IPS-NIHi7 (cell line): ENCODE data around the gene ASL.
"Not testable (repeated sequence)": the region's sequence is repeated elsewhere in the genome, so short reads cannot be mapped to it uniquely, and the experiment has no call there.

ENCODE experiments used
- DNase-seq: peaks from one replicate; pipeline ENCODE4 v3.0.0; 2012; ENCODE audit warnings: mixed read lengths; ENCODE audit errors: extremely low spot score

The ASL gene

GRCh38 chr7:66075590-66076461 is at the start of gene ASL:
Gene ASL, plus strand, starts transcription at chr7:66075819. Its CDS starts 263 bp downstream, at chr7:66076082.
- peak; percentile 100 for DNase-seq

DNA sequence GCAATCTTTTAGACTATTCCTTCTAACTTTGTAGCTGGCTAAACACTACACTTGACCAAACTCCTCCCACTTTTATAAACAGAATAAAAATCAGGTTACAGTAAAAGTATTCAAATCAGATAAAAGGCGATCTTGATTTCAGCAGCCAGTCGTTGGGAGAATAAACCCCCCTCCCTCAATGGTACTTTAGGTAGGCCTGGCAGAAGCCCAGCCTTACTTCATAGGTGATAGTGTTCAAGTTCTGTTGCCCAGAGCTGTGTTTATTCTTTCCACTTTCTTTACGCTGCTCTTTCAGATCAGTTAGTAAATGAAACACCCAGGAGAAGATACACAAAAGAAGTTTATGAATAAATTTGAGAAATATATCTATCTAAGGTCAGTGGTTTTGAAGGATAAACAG is 47.3 kb upstream of the ASL start:
- DNase-seq, result not testable (repeated sequence)

GRCh38 chr7:66033471-66034385 is 41.9 kb upstream of the ASL start:
- DNase-seq, result no peak

GRCh38 chr7:66034436-66035010 is 41.1 kb upstream of the ASL start:
- not testable (repeated sequence) for DNase-seq

DNA sequence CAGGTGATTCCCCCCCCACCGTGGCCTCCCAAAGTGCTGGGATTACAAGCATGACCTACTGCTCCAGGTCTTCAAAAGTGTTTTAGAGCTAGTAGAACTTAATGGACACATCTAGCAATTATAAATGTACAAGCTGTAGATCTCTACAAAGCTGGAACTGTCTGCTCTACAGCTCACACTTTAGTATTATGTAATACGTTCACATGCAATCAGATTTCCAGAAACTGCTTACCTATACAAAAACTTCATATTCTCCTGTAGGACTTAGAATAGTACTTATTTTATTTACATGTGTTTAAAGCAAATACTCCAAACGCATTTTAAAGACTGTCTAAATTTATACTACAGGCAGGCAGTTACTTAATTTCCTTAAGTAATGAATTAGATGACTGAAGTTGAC is 39.2 kb upstream of the ASL start:
- no peak for DNase-seq

- DNase-seq, result no peak
These were observed 38.8 kb upstream of the ASL start for GRCh38 chr7:66036788-66037187.

DNA sequence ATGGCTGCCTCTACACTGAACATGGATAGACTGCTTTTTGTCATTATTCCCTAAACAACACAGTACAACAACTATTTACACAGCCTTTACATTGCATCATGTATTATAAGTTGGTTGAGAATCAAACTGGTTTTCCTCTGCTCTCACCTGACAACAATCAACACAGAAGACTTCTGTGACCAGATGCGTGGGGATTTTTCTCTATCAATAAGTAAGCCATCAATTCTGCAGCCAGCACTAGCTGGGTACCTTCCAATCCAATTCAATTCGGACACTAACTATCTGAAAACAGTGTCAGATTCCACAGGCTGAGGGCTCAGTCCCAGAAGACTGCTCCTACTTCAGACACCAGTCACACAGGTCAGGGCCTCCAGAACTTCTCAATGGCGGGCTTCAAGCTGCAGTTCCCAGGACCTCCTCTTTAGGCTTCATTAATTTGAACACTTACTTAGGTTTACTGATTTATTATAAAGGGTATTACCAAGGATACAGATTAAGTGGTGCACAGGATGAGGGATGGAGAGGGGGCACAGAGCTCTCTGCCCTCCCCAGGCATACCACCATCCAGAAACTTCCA is 36.4 kb upstream of the ASL start:
- DNase-seq, result no peak

DNA sequence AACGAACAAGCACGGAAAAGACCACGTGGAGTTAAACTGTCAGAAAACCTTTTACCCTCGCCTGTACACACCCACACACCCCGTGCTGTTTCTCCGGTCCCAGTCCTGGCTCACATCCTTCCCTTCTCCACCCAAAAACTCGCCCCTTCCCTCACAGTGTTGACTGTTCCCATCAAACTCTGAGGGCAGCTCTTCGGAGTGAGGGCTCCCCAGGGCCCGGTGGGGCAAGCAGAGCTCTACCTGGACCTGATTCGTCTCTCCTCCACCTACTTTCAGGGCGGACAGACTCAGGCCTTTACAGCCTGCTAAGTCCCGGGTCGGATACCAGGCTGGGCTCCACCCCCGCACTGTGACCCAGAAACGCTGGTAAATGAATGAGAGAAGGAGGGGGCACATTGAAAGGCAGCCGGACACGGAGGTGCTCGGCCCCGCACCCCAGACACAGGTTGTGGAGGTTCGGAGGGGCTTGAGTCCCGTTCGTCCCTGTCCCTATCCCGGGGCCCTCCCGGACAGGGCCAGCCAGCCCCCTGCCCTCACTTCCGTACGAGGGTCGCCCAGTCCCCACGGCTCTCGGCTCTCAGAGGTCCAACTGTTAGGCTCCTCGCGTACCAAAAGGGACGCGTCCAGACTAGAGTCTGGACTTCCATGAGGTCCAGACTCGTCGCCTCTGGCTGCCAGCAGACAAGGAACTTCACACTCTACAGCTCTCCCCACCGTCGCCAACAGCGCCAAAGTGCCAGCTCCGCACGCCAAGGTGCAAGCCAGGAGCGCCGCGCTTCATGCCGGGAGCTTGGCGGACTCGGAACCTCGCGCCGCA is 31.7 kb upstream of the ASL start:
- DNase-seq, result peak; percentile 44

DNA sequence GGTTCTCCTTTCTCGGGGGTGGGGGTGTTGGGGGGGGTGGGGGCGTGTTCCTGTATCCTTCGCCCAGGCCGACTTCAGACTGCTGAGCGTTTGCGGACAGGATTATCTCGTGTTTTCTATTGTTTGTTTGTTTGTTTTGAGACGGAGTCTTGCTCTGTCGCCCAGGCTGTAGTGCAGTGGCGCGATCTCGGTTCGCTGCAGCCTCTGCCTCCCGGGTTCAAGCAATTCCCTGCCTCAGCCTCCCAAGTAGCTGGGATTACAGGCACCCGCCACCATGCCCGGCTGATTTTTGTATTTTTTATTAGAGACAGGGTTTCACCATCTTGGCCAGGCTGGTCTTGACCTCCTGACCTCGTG is 31.1 kb upstream of the ASL start:
- DNase-seq, result not testable (repeated sequence)

DNA sequence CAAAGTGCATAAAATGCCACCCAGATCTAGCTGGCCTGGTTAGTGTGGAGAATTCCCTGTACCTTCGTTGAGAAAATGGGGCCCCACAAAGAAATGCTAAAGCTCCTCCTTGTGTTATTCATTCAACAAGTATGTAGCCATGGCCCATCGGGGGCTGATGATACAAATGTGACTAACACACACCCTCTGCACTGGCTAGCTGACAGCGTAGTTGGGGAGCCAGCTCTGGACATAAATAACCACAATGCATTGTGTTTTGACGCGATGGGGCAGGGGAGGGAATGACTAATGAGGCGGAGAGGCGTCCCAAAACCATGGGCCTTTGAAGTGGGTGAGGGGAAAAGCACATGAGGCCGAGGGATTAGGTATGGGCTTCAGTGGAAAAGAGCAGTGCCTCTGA is 28.2 kb upstream of the ASL start:
- DNase-seq, result no peak

DNA sequence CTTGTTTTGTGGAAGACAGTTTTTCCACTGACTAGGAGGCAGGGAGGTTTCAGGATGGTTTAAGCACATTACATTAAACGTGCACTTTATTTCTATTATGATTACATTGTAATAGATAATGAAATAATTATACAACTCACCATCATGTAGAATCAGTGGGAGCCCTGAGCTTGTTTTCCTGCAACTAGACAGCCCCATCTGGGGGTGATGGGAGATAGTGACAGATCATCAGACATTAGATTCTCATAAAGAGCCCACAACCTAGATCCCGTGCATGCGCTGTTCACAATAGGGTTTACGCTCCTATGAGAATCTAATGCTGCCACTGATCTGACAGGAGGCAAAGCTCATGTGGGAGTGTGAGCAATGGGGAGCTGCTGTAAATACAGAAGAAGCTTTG is 25.7 kb upstream of the ASL start:
- DNase-seq, result not testable (repeated sequence)

GRCh38 chr7:66050337-66050957 is 25.2 kb upstream of the ASL start:
- no peak for DNase-seq

- no peak for DNase-seq
These were observed 24.6 kb upstream of the ASL start for GRCh38 chr7:66050990-66051448.

DNA sequence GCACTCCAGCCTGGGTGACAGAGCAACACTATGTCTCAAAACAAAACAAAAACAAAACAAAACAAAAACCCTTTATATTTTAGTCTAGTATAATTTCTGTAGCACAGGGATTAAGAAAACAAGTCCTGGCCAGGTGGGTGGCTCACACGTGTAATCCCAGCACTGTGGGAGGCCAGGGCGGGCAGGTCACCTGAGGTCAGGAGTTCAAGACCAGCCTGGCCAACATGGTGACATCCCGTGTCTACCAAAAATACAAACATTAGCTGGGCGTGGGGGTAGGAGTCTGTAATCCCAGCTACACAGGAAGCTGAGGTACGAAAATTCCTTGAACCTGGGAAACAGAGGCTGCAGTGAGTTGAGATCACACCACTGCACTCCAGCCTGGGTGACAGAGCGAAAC is 23.2 kb upstream of the ASL start:
- no peak for DNase-seq

- DNase-seq, result no peak
These were observed 21.6 kb upstream of the ASL start for GRCh38 chr7:66054063-66054462.

- no peak for DNase-seq
These were observed 20.2 kb upstream of the ASL start for GRCh38 chr7:66055321-66055956.

- no peak for DNase-seq
These were observed 14.8 kb upstream of the ASL start for GRCh38 chr7:66060796-66061195.

GRCh38 chr7:66069732-66070131 is 5.9 kb upstream of the ASL start:
- DNase-seq, result no peak

- no peak for DNase-seq
These were observed 5.4 kb upstream of the ASL start for GRCh38 chr7:66070222-66070621.

- not testable (repeated sequence) for DNase-seq
These were observed 3.4 kb upstream of the ASL start for GRCh38 chr7:66072208-66072607.
